ENCODE data around the gene IMMP2L.

DNA sequence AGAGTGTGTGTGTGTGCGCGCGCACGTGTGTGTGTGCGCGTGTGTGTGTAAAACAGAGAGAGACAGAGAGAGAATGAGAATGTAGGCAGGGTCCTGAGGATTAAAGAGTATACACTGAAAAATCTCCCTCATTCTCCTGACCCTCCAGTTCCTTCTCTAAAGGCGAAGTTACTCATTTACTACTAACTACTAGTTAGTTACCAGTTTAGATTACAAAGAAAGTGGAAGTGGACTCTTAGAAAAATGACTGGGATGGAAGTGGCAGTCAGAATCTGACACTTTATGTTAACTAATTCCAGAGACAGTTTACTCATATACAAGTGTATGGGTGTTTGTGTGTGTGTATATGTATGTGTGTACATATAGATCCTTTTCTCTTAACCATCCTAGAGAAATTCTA is 617.8 kb downstream of the IMMP2L start:
- TF ChIP-seq, protein P1, sequence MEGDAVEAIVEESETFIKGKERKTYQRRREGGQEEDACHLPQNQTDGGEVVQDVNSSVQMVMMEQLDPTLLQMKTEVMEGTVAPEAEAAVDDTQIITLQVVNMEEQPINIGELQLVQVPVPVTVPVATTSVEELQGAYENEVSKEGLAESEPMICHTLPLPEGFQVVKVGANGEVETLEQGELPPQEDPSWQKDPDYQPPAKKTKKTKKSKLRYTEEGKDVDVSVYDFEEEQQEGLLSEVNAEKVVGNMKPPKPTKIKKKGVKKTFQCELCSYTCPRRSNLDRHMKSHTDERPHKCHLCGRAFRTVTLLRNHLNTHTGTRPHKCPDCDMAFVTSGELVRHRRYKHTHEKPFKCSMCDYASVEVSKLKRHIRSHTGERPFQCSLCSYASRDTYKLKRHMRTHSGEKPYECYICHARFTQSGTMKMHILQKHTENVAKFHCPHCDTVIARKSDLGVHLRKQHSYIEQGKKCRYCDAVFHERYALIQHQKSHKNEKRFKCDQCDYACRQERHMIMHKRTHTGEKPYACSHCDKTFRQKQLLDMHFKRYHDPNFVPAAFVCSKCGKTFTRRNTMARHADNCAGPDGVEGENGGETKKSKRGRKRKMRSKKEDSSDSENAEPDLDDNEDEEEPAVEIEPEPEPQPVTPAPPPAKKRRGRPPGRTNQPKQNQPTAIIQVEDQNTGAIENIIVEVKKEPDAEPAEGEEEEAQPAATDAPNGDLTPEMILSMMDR (optimal IDR thresholded peaks at IDR 0.05 in 1 of 3, IDR thresholded peaks at IDR 0.05 in 1 of 3, conservative IDR thresholded peaks at IDR 0.05 in 1 of 3; ENCODE audit: extremely low read depth in 1 of 3, insufficient read depth in 2 of 3, low read length in 3 of 3): no peak
- no peak for TF ChIP-seq EZH2 (IDR thresholded peaks at IDR 0.05; ENCODE audit: low read length)

Measured in keratinocyte (primary cell).